Liver (tissue), 3 donors: ENCODE data around the gene CNST.

Experiments used
- CTCF ChIP-seq: fragments of 150-350 bp; IDR thresholded peaks from 2 replicates; pipeline ENCODE4 v1.5.1; 2017; ENCODE audit warnings: improper control_type of control experiment, low read depth, low read length; ENCODE audit not compliant: missing input control
- EGR1 ChIP-seq, 2 donors: IDR thresholded peaks; 2 replicates each; pipeline ENCODE4 v1.6.1; 2016 to 2018; ENCODE audit warnings: antibody characterized with exemption in 2 of 2, low read depth in 2 of 2
- FOXA1 ChIP-seq: IDR thresholded peaks from 2 replicates; pipeline ENCODE4 v1.6.1; 2016; ENCODE audit warnings: antibody characterized with exemption
- FOXA2 ChIP-seq: IDR thresholded peaks from 2 replicates; pipeline ENCODE4 v1.6.1; 2016; ENCODE audit warnings: antibody characterized with exemption
- GABPA ChIP-seq, 2 donors: IDR thresholded peaks in 1 of 2; conservative IDR thresholded peaks in 1 of 2; 2 replicates each; pipeline ENCODE4 v1.6.1; 2016; ENCODE audit warnings: antibody characterized with exemption in 2 of 2, mild to moderate bottlenecking in 1 of 2, moderate library complexity in 1 of 2
- JUND ChIP-seq, 2 donors: IDR thresholded peaks; 2 replicates each; pipeline ENCODE4 v1.6.1; 2016; ENCODE audit warnings: antibody characterized with exemption in 2 of 2
- RAD21 ChIP-seq, 2 donors: IDR thresholded peaks; 2 replicates each; pipeline ENCODE4 v1.6.1; 2016; ENCODE audit warnings: antibody characterized with exemption in 2 of 2, mild to moderate bottlenecking in 2 of 2
- SP1 ChIP-seq: IDR thresholded peaks from 2 replicates; pipeline ENCODE4 v1.6.1; 2018; ENCODE audit warnings: antibody characterized with exemption, mild to moderate bottlenecking
- TAF1 ChIP-seq: conservative IDR thresholded peaks from 2 replicates; pipeline ENCODE4 v1.6.1; 2016; ENCODE audit warnings: antibody characterized with exemption, mild to moderate bottlenecking
- YY1 ChIP-seq: IDR thresholded peaks from 2 replicates; pipeline ENCODE4 v1.6.1; 2016; ENCODE audit warnings: antibody characterized with exemption, mild to moderate bottlenecking
- TF ChIP-seq, protein P1 (sequence below): IDR thresholded peaks from 2 replicates; pipeline ENCODE4 v1.6.1; 2016; ENCODE audit warnings: antibody characterized with exemption, mild to moderate bottlenecking
- TF ChIP-seq, protein P2 (sequence below): IDR thresholded peaks from 2 replicates; pipeline ENCODE4 v1.6.1; 2016; ENCODE audit warnings: antibody characterized with exemption
- donor health status: healthy.
- donor health status: healthy.

DNA sequence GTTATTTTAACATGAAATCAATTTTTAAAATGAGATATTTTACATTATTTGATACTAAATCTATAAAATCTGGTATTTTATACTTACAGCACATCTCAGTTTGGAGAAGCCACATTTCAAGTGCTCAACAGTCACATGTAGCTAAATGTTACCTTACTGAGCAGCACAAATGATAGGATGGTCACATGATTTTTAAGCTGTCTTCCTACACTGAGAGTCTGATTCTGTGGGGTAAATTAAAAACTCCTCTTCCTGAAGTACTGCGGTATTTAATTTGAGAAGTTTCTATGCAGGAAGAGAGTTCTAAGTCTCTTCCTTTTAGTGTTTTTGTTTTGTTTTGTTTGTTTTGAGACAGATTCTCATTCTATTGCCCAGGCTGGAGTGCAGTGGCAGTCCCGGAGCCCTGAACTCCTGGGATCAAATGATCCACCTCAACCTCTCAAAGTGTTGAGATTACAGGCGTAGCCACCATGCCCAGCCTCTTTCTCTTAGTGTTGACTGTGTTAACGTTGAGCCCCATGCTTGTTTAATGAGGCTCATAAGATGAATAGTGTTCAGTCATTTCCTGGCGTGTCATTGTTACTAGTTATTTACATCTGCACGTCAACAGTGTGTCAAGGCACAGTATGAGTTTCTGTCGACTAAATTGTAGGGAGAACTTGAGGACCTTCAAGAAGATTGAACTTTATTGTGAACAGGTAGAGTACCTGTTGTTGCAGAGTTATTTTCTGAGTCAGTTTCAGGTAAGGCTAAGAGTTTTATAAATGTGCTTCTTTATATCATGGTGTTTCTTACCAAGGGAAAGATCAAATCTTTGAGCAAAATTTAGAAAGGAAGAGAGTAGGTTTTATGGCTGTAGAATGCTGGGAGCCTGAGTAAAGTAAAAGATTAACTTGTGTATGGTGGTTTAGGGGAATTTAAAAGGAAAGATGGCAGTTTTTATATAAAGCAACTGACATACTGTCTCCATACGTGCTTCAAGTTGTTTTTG, 3.3 kb downstream of the CNST start:
- TF ChIP-seq CTCF: no peak
- no peak for TF ChIP-seq EGR1 (IDR thresholded peaks at IDR 0.05; ENCODE audit: low read depth in 2 of 2)
- TF ChIP-seq, protein P1, sequence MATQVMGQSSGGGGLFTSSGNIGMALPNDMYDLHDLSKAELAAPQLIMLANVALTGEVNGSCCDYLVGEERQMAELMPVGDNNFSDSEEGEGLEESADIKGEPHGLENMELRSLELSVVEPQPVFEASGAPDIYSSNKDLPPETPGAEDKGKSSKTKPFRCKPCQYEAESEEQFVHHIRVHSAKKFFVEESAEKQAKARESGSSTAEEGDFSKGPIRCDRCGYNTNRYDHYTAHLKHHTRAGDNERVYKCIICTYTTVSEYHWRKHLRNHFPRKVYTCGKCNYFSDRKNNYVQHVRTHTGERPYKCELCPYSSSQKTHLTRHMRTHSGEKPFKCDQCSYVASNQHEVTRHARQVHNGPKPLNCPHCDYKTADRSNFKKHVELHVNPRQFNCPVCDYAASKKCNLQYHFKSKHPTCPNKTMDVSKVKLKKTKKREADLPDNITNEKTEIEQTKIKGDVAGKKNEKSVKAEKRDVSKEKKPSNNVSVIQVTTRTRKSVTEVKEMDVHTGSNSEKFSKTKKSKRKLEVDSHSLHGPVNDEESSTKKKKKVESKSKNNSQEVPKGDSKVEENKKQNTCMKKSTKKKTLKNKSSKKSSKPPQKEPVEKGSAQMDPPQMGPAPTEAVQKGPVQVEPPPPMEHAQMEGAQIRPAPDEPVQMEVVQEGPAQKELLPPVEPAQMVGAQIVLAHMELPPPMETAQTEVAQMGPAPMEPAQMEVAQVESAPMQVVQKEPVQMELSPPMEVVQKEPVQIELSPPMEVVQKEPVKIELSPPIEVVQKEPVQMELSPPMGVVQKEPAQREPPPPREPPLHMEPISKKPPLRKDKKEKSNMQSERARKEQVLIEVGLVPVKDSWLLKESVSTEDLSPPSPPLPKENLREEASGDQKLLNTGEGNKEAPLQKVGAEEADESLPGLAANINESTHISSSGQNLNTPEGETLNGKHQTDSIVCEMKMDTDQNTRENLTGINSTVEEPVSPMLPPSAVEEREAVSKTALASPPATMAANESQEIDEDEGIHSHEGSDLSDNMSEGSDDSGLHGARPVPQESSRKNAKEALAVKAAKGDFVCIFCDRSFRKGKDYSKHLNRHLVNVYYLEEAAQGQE: no peak
- TF ChIP-seq FOXA1: no peak
- no peak for TF ChIP-seq TAF1
- no peak for TF ChIP-seq FOXA2
- TF ChIP-seq, protein P2, sequence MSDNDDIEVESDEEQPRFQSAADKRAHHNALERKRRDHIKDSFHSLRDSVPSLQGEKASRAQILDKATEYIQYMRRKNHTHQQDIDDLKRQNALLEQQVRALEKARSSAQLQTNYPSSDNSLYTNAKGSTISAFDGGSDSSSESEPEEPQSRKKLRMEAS: no peak
- TF ChIP-seq JUND (IDR thresholded peaks at IDR 0.05): no peak
- TF ChIP-seq YY1: no peak
- no peak for TF ChIP-seq GABPA (IDR thresholded peaks at IDR 0.05 in 1 of 2, conservative IDR thresholded peaks at IDR 0.05 in 1 of 2)
- TF ChIP-seq SP1: no peak
- no peak for TF ChIP-seq RAD21 (IDR thresholded peaks at IDR 0.05)
